ENCODE data around the gene CCNB1. TPM values are rescaled to one million over a fixed set of nuclear protein-coding genes. Genes with fewer than 3 reads are reported as not detected.
"Not testable (repeated sequence)": the region's sequence is repeated elsewhere in the genome, so short reads cannot be mapped to it uniquely, and the experiment has no call there.

CCNB1 gene
- total RNA-seq: 163 and 164 TPM in 2 replicates

- intact Hi-C loops (cut with micrococcal nuclease): loop anchor here (1.0 to 2.0 kb wide), 7 partner anchors 22 to 202 kb away; partner anchors contain the start of genes AK6, CDK7, CENPH and RAD17
Measured at GRCh38 chr5:69166686-69167492, at the start of gene CCNB1. CCNB1 (plus strand) TSS chr5:69167150; CDS start chr5:69167263, 113 bp downstream.

- intact Hi-C loops (cut with micrococcal nuclease): no loop called here
Measured at GRCh38 chr5:69129413-69129812, 37.5 kb upstream of the CCNB1 start.

GRCh38 chr5:69130241-69130640, 36.7 kb upstream of the CCNB1 start:
- intact Hi-C loops (cut with micrococcal nuclease): no loop called here

- intact Hi-C loops (cut with micrococcal nuclease): no loop called here
Measured at GRCh38 chr5:69131304-69131703, 35.6 kb upstream of the CCNB1 start.

- intact Hi-C loops (cut with micrococcal nuclease): no loop called here
Measured at GRCh38 chr5:69134126-69134525, 32.8 kb upstream of the CCNB1 start.

GRCh38 chr5:69136293-69136692, 30.7 kb upstream of the CCNB1 start:
- intact Hi-C loops (cut with micrococcal nuclease): no loop called here

GRCh38 chr5:69137208-69137607, 29.7 kb upstream of the CCNB1 start:
- intact Hi-C loops (cut with micrococcal nuclease): not testable (repeated sequence)

GRCh38 chr5:69137807-69138206, 29.1 kb upstream of the CCNB1 start:
- intact Hi-C loops (cut with micrococcal nuclease): no loop called here

- intact Hi-C loops (cut with micrococcal nuclease): no loop called here
Measured at GRCh38 chr5:69138766-69139165, 28.2 kb upstream of the CCNB1 start.

GRCh38 chr5:69140239-69140638, 26.7 kb upstream of the CCNB1 start:
- intact Hi-C loops (cut with micrococcal nuclease): not testable (repeated sequence)

- intact Hi-C loops (cut with micrococcal nuclease): no loop called here
Measured at GRCh38 chr5:69140827-69141226, 26.1 kb upstream of the CCNB1 start.

GRCh38 chr5:69148576-69148975, 18.4 kb upstream of the CCNB1 start:
- intact Hi-C loops (cut with micrococcal nuclease): not testable (repeated sequence)

GRCh38 chr5:69148981-69149675, 17.8 kb upstream of the CCNB1 start:
- intact Hi-C loops (cut with micrococcal nuclease): no loop called here

- intact Hi-C loops (cut with micrococcal nuclease): no loop called here
Measured at GRCh38 chr5:69149676-69150010, 17.3 kb upstream of the CCNB1 start.

GRCh38 chr5:69152731-69153130, 14.2 kb upstream of the CCNB1 start:
- intact Hi-C loops (cut with micrococcal nuclease): no loop called here

GRCh38 chr5:69156456-69156855, 10.5 kb upstream of the CCNB1 start:
- intact Hi-C loops (cut with micrococcal nuclease): no loop called here

- intact Hi-C loops (cut with micrococcal nuclease): no loop called here
Measured at GRCh38 chr5:69158039-69158438, 8.9 kb upstream of the CCNB1 start.

- intact Hi-C loops (cut with micrococcal nuclease): no loop called here
Measured at GRCh38 chr5:69160651-69161050, 6.3 kb upstream of the CCNB1 start.

GRCh38 chr5:69167493-69167855, 524 bp downstream of the CCNB1 start:
- intact Hi-C loops (cut with micrococcal nuclease): loop anchor here (1.0 to 2.0 kb wide), 7 partner anchors 22 to 202 kb away; partner anchors contain the start of genes AK6, CDK7, CENPH and RAD17

GRCh38 chr5:69167929-69168328, 979 bp downstream of the CCNB1 start:
- intact Hi-C loops (cut with micrococcal nuclease): loop anchor here (1.0 to 2.0 kb wide), 7 partner anchors 21 to 201 kb away; partner anchors contain the start of genes AK6, CDK7, CENPH and RAD17

- intact Hi-C loops (cut with micrococcal nuclease): no loop called here
Measured at GRCh38 chr5:69170495-69170894, 3.5 kb downstream of the CCNB1 start.

- intact Hi-C loops (cut with micrococcal nuclease): no loop called here
Measured at GRCh38 chr5:69170969-69171368, 4.0 kb downstream of the CCNB1 start.
